GM12891 (cell line): ENCODE data around the gene DNAJC15.

Experiments
- DNase-seq: peaks from one replicate; pipeline ENCODE4 v3.0.0; 2011; ENCODE audit warnings: low spot score; ENCODE audit not compliant: insufficient read length
- FAIRE-seq: peaks from 2 replicates; lab custom pipeline; 2011; peaks lifted over from hg19 to GRCh38; lab: Jason Lieb, UNC
- PAX5 ChIP-seq: IDR thresholded peaks from 2 replicates; pipeline ENCODE4 v1.6.1; 2011; ENCODE audit warnings: low read length, moderate library complexity, mild to moderate bottlenecking; ENCODE audit not compliant: insufficient read depth, severe bottlenecking
- POLR2A ChIP-seq: IDR thresholded peaks from 2 replicates; pipeline ENCODE4 v1.6.1; 2011; ENCODE audit warnings: low read depth, low read length, control low read depth
- POLR2AphosphoS5 ChIP-seq: IDR thresholded peaks from 2 replicates; pipeline ENCODE4 v1.6.1; 2011; ENCODE audit warnings: low read depth, low read length, control low read depth
- POU2F2 ChIP-seq: IDR thresholded peaks from 2 replicates; pipeline ENCODE4 v1.6.1; 2011; ENCODE audit warnings: low read depth, mild to moderate bottlenecking, control low read depth, low read length, moderate library complexity
- SPI1 ChIP-seq: IDR thresholded peaks from 2 replicates; pipeline ENCODE4 v1.6.1; 2011; ENCODE audit warnings: low read depth, low read length, control low read depth
- TAF1 ChIP-seq: IDR thresholded peaks from 2 replicates; pipeline ENCODE4 v1.6.1; 2011; ENCODE audit warnings: low read depth, low read length, control low read depth

Gene DNAJC15

DNA sequence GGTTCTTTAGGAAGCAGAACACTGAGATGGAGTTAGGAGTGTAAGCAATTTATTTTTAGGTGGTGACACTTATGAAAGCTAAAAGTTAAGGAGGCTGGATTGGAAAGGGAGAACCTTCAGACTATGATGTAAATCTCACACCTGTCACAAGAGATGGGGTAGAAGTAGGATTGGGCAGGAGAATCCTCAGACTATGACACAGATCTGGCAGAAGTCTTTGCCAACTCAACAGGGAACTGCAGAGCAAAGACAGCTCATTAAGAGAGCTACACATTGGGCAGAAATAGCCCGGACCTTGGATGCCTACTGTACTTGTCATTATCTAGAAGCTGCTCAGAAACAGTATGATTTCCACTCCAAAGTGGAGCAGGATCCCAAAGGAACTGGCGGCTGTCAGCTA, 134.4 kb downstream of the DNAJC15 start:
- no peak for DNase-seq
- FAIRE-seq = no peak
- no peak for TF ChIP-seq POU2F2
- no peak for TF ChIP-seq TAF1
- no peak for TF ChIP-seq SPI1
- TF ChIP-seq PAX5 = no peak
- no peak for TF ChIP-seq POLR2A
- TF ChIP-seq POLR2AphosphoS5 = no peak

DNA sequence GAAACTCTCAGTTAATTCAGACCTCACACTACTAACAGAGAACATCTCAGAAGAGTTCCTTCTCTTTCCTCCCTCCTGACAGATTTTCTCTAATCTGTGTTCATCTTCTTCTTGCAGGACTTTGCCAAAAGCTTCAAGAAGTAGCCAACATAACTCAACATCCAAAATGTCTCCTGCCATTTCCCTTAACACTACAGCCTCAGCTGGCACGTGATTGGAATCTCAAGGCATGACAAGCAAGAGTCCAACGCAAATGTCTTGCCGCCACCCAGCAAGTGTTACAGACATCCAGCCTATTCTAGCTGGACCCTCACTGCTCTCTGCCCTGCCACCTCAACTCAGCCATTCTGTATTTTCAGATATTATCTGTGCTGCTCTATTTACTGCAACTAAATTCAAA, 135.1 kb downstream of the DNAJC15 start:
- DNase-seq (no peak), FAIRE-seq (no peak)
- TF ChIP-seq SPI1 = no peak
- no peak for TF ChIP-seq POU2F2
- TF ChIP-seq POLR2A = no peak
- no peak for TF ChIP-seq TAF1
- no peak for TF ChIP-seq POLR2AphosphoS5
- TF ChIP-seq PAX5 = no peak

DNA sequence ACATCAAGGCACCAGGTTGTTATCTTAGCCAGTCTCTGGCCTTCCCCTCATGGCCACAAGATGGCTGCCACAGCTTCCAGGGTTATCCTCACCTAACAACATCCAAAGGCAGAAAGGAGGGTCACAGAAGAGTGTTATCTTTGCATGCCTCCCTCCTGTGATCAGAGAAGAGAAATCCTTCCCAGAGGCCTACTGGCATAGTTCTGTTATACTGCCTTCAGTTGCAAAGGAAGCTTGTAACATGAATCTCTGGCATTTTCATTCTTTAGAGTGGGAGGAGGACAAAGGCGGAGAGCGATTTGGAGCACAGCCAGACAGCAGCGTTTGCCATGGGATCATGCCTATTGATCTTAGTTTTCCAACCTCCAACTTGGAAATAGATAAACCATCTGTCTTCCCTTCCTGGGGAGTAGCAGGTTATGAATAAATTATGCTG, 135.7 kb downstream of the DNAJC15 start:
- TF ChIP-seq SPI1 = no peak
- no peak for TF ChIP-seq POU2F2
- no peak for TF ChIP-seq TAF1
- TF ChIP-seq POLR2A = no peak
- TF ChIP-seq PAX5 = no peak
- no peak for TF ChIP-seq POLR2AphosphoS5
- no peak for DNase-seq
- FAIRE-seq = no peak
